Retinal pigment epithelial cell (primary cell): ENCODE measurements around the gene ST8SIA6.

Experiments
- DNase-seq: peaks from one replicate; pipeline ENCODE4 v3.0.0-alpha.2; 2010; ENCODE audit warnings: low read depth
- H3K4me3 ChIP-seq: 2 replicates; pipeline ENCODE4 v1.5.1; 2011; ENCODE audit warnings: mild to moderate bottlenecking, low read length, control low read depth, moderate library complexity
- CTCF ChIP-seq: conservative IDR thresholded peaks from 2 replicates; pipeline ENCODE4 v1.5.1; 2011; ENCODE audit warnings: low read depth, low read length, control low read depth, inconsistent platforms

The ST8SIA6 gene

DNA sequence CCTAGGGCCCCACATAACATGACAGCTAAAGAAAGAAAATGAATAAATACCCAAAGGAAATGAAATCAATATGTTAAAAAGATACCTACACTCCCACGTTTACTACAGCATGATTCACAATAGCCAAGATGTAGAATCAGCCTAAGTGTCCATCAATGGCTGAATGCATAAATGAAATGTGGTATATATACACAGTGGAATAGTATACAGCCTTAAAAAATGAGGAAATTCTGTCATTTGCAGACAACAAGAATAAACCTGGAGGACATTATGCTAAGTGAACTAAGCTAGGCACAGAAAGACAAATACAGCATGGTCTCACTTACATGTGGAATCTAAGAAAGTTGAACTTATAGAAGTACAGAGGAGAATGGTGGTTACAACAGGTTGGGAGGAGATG is 102.9 kb downstream of the ST8SIA6 start:
- TF ChIP-seq CTCF, result no peak
- no peak overlapping the region for H3K4me3 ChIP-seq

GRCh38 chr10:17349717-17350116 is 104.7 kb downstream of the ST8SIA6 start:
- no peak for DNase-seq
- H3K4me3 ChIP-seq, result no peak overlapping the region
- no peak for TF ChIP-seq CTCF

More for the DNA sequence above, 102.9 kb downstream of the ST8SIA6 start:
- DNase-seq, result no peak

- DNase-seq, result peak; percentile 73
- no peak for TF ChIP-seq CTCF
- H3K4me3 ChIP-seq, result peak overlapping the region; percentile 35
Measured at GRCh38 chr10:17348501-17349349, 105.7 kb downstream of the ST8SIA6 start.

DNA sequence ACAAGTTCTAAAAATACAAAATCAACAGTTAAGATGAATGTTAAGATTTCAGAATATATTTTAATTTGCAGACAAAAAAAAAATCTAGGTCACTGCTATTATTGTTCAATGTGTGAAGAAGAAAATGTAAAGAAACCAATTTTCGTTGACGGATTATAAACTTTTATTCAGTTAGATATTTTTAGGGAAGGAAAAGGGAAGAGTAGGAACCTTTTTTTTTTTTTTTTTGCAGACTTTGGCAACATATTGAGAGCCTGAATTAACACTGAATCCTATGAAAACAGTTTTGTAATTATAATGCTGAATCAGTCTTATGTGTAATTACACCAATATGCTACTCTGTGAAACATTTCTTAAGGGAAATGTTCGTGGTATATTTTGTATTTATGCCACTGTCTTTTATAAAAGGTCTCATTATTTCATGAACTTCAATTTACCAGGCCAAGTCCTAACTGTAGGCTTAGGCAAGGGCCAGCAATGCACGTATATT is 106.3 kb downstream of the ST8SIA6 start:
- DNase-seq, result no peak
- TF ChIP-seq CTCF, result no peak
- H3K4me3 ChIP-seq, result peak overlapping the region; percentile 35

GRCh38 chr10:17344206-17344605 is 110.2 kb downstream of the ST8SIA6 start:
- H3K4me3 ChIP-seq, result no peak overlapping the region
- DNase-seq, result no peak
- TF ChIP-seq CTCF, result no peak

DNA sequence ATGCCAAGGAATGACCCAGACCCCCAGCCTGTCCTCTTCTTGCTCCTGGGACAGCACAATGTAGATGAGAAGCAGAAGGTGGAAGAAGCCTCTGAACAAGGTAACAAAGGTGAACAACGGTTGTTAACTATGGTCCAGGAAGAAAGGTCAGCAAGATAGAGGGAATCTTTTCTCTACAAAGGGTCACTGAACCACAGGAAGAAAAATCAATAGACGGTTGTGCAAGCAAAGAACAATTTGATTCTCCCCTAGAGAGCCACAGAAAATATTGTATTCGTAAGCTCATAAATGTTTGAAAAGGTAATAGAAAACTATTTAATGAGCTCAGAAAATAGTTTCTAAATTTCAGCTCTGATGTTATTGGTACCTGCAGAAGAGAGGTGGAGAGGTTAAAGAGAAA is 111.3 kb downstream of the ST8SIA6 start:
- no peak for DNase-seq
- no peak overlapping the region for H3K4me3 ChIP-seq
- TF ChIP-seq CTCF, result no peak
